Measurements from ENCODE around the gene OPCML. TPM values are rescaled to one million over a fixed set of nuclear protein-coding genes. Genes with fewer than 3 reads are reported as not detected.

Gene OPCML
- total RNA-seq, 1 experiment from 2014 or later: 0.58 TPM

DNA sequence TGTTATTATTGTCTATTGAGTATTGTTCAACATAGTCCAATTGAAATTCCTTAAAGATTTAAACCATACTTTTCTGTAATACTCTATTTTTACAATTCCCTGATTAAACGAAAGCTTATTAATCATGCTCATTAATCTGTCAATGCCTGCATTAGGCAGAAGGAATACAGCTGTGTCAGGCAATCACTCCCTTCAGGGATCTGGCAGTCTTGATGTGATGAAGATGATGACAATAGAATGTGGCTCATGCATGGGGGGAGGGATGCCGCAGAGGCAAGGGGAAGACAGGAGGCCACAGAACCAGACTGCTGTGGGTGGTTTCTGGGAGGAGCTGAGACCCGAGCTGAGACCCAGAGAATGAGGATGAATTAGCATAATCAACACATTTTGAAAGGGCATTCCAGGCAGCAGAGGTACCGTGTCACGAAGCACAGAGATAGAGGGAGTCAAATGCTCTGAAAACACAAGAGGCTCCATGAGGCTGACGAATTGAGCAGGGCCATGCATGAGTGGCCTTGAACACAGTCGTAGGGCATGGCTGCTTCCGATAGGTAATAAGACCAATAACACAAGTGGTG is 1075.5 kb downstream of the OPCML start:
- no peaks in the 10 kb centered on the region for H3K36me3 ChIP-seq
- no peak overlapping the region for H3K4me3 ChIP-seq
- H3K27ac ChIP-seq: no peak overlapping the region
- no peaks in the 10 kb centered on the region for H3K9me3 ChIP-seq (replicated peaks)
- no peaks in the 10 kb centered on the region for H3K4me1 ChIP-seq (replicated peaks)
- no peaks in the 10 kb centered on the region for H3K27me3 ChIP-seq (replicated peaks)
- no peak for DNase-seq (ENCODE audit: low read depth in 1 of 2, low spot score in 2 of 2)

DNA sequence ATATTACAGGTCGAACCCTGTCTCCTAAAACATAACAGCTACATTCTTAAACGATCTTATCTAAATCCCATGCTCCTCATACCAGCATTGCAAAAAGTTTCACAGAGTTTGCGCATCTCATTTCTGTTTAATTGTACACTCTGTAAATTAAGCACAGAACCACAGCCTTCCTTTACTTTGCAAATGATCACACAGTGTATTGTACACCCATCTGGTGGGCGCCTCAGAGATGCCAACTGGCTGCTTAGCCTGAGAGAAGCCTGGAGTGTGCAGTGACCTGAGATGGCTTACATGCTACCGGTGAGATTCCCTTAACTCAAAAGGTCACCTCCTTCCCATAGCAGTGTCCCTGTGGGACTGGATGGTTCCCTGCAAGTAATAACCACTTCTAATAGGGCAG is 1077.3 kb downstream of the OPCML start:
- Histone ChIP-seq H3K27ac (no peak overlapping the region), H3K27me3 (replicated peaks) (no peaks in the 10 kb centered on the region), H3K36me3 (no peaks in the 10 kb centered on the region), H3K9me3 (replicated peaks) (no peaks in the 10 kb centered on the region), H3K4me3 (no peak overlapping the region), H3K4me1 (replicated peaks) (no peaks in the 10 kb centered on the region)
- no peak for DNase-seq (ENCODE audit: low read depth in 1 of 2, low spot score in 2 of 2)

DNA sequence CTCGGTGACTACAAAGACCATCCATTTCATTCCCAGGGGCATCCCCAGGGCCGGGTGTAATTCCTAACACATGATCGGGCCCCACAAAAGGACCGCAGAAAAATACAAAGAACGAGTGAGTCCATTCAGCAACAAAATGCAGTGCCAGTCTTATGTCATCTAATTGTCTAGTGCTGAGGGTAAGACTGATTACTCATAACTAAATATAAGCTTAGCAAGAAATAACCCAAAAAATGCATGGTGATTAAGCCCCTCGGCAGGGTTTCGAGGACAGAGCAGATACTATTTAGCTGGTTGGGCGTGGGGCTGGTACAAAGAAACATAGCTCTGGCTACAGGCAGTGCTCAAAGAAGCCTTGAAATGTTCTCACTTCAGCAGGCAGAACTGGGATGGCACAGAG is 1078.9 kb downstream of the OPCML start:
- Histone ChIP-seq H3K9me3 (replicated peaks) (no peaks in the 10 kb centered on the region), H3K36me3 (no peaks in the 10 kb centered on the region), H3K27ac (no peak overlapping the region), H3K4me1 (replicated peaks) (no peaks in the 10 kb centered on the region), H3K4me3 (no peak overlapping the region), H3K27me3 (replicated peaks) (no peaks in the 10 kb centered on the region)
- DNase-seq (ENCODE audit: low read depth in 1 of 2, low spot score in 2 of 2): peak in 1 of 2 experiments; percentile 10

DNA sequence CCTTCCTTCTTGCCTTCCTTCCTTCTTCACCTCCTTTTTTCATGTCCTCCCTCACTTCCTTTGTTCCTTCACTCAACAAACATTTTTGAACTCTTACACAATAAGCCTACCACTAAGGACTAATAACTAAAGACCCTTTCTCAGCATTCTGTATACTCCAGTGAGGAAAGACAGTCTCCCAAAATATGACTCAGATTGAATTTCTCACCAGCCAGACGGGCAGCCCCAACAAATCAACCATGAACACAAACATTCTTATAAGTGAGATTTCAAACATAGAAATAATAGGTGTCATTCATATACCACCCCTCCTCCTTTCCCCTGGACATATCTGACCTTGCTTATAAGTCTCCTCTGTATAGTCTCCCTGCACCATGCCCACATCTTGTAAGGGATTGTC is 1079.7 kb downstream of the OPCML start:
- H3K27me3 ChIP-seq (replicated peaks): no peaks in the 10 kb centered on the region
- no peak overlapping the region for H3K27ac ChIP-seq
- H3K4me3 ChIP-seq: no peak overlapping the region
- H3K36me3 ChIP-seq: no peaks in the 10 kb centered on the region
- DNase-seq (ENCODE audit: low read depth in 1 of 2, low spot score in 2 of 2): no peak
- no peaks in the 10 kb centered on the region for H3K4me1 ChIP-seq (replicated peaks)
- no peaks in the 10 kb centered on the region for H3K9me3 ChIP-seq (replicated peaks)

DNA sequence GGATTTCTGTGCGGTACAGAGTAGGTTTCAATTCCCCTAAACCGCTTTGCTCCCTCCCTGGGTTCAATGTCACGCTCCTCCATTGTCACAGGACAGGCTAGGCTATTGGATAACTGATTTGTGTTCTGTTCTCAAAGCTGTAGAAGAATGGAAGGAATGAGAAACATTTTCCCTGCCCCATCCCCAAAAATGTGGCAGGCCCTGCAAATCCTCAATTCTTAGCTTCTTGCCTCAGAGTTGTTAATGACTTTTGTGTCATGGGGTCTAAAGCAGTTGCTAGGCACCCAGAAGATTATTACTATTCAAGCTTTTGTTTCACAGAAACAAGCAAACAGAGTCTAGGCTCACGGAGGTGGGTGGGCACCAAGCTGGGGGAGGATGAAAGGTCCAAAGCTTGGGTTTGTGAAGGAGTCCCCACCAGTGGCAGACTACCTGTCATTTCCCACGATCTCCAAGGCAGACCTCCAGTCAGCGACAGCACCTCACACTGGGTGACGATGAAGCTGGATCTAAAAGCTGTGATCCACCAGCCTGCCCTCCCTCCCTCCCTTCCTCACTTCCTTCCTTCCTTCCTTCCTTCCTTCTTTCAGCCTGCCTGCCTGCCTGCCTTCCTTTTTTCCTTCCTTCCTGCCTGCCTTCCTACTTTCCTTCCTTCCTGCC is 1080.2 kb downstream of the OPCML start:
- H3K36me3 ChIP-seq: no peaks in the 10 kb centered on the region
- no peaks in the 10 kb centered on the region for H3K27me3 ChIP-seq (replicated peaks)
- no peak for DNase-seq (ENCODE audit: low read depth in 1 of 2, low spot score in 2 of 2)
- no peaks in the 10 kb centered on the region for H3K4me1 ChIP-seq (replicated peaks)
- no peaks in the 10 kb centered on the region for H3K9me3 ChIP-seq (replicated peaks)
- H3K27ac ChIP-seq: no peak overlapping the region
- H3K4me3 ChIP-seq: no peak overlapping the region

DNA sequence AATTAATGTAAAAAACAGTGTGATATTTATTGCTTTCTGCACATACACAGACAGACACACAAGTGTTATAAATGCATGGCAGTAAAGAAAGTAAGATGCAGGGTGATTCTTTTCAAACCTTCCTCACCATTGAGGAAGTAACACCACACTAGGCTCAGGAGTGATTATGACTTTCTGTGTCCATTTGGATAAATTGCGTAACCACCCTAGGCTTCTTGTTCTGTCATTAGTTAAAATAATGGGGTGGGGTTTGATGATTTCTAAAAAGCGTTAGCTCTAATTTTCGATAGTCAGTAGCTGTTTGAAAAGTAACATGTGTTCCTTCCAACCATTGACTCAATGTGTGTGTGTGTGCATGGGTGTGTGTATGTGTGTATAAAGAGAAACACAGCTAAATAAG is 1081.7 kb downstream of the OPCML start:
- no peaks in the 10 kb centered on the region for H3K9me3 ChIP-seq (replicated peaks)
- H3K4me1 ChIP-seq (replicated peaks): no peaks in the 10 kb centered on the region
- H3K4me3 ChIP-seq: no peak overlapping the region
- no peak for DNase-seq (ENCODE audit: low read depth in 1 of 2, low spot score in 2 of 2)
- H3K36me3 ChIP-seq: no peaks in the 10 kb centered on the region
- no peaks in the 10 kb centered on the region for H3K27me3 ChIP-seq (replicated peaks)
- no peak overlapping the region for H3K27ac ChIP-seq

DNA sequence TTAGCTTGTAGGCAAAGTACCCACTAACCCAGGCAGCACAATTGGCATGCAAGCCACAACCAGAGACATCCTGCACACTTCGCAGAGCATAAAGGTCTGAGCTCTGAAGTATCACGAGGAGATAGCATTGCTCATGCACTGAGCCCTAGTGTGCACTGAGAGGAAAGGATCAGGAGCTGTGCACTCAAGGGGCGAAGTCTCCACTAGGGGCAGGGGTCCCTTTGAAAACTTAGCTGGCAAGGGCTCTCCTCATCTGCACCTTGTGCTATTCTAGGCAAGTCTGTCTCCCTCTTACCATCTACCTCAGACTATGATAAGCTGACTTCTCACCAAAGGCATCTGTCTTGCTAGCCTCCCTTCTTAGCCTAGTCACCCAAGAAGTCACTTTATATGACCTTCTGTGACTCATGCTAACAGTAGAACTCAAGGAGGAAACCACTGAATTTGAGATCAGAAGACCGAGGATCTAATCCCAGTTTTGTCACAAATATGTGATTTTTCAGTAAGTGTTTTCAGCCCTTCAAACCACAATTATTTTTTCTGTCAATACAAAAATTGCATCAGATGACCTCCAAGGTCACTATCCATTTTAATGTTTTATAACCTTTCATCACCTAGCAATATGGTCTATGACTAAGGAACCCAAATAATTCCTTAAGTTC is 1083.8 kb downstream of the OPCML start:
- DNase-seq (ENCODE audit: low read depth in 1 of 2, low spot score in 2 of 2): no peak
- H3K27me3 ChIP-seq (replicated peaks): no peaks in the 10 kb centered on the region
- no peaks in the 10 kb centered on the region for H3K4me1 ChIP-seq (replicated peaks)
- no peaks in the 10 kb centered on the region for H3K9me3 ChIP-seq (replicated peaks)
- no peak overlapping the region for H3K27ac ChIP-seq
- H3K36me3 ChIP-seq: no peaks in the 10 kb centered on the region
- no peak overlapping the region for H3K4me3 ChIP-seq

DNA sequence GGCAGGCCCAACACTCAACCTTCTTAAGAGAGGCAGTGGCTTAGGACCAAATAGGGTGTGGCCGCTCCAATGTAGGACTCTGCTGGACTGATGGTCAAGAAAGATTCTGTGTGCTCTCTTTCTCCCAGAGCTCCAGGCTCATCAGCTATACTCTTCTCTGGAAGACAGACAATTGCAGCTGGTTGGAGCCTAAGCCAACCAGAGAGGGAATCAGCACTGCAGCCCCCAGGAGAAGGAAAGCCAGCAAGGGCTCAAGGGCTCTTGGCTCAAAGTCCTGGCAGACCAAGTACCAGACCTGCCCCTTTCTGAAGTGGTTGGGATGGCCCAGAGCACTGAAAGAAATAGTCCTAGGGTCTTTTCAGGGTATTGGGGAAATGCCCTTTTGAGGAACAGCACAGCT is 1084.5 kb downstream of the OPCML start:
- H3K36me3 ChIP-seq: no peaks in the 10 kb centered on the region
- H3K9me3 ChIP-seq (replicated peaks): no peaks in the 10 kb centered on the region
- no peaks in the 10 kb centered on the region for H3K27me3 ChIP-seq (replicated peaks)
- H3K4me3 ChIP-seq: no peak overlapping the region
- no peak overlapping the region for H3K27ac ChIP-seq
- DNase-seq (ENCODE audit: low read depth in 1 of 2, low spot score in 2 of 2): no peak
- no peaks in the 10 kb centered on the region for H3K4me1 ChIP-seq (replicated peaks)

DNA sequence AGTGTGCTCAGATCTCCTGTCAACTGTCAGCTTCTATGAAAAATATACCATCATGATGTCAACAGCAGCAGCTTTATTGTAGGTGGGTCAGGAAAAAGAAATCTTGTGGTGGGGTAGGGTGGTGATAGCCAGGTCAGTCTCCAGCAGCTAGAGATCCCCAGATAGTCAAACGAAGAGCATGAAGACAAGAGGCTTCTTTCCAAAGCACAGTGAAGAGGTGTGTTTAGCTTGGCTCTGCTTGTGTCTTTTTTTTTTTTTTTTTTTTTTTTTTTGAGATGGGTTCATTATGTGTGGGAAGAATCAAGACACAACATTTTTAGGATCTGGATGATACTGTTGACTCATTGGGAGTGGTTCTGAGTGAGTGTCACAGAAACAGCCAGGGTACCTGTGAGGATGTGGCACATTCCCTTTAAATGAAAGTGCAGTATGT is 1086.4 kb downstream of the OPCML start:
- no peaks in the 10 kb centered on the region for H3K4me1 ChIP-seq (replicated peaks)
- H3K27me3 ChIP-seq (replicated peaks): no peaks in the 10 kb centered on the region
- H3K9me3 ChIP-seq (replicated peaks): no peaks in the 10 kb centered on the region
- no peak overlapping the region for H3K27ac ChIP-seq
- no peak for DNase-seq (ENCODE audit: low read depth in 1 of 2, low spot score in 2 of 2)
- H3K36me3 ChIP-seq: no peaks in the 10 kb centered on the region
- H3K4me3 ChIP-seq: no peak overlapping the region

DNA sequence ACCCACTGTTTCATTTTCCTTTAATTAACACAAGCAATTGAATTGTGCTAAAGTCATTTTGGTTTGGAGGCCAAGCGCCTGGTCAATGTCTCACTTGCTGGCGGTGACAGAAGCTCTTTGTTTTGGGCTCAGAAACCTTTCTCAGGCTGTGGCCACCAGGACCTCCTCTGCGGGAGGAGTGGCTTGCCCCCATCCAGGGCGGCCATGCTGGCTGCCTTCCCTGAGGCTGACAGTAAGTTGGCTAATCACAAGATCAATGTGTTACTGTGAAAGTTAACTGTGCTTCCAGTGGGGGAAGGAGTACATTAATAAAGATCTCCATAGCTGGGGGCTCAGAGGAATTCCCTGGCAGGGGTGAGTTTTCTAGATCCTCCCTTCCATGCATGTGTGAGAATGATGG is 1087.4 kb downstream of the OPCML start:
- Histone ChIP-seq H3K9me3 (replicated peaks) (no peaks in the 10 kb centered on the region), H3K4me1 (replicated peaks) (no peaks in the 10 kb centered on the region), H3K36me3 (no peaks in the 10 kb centered on the region), H3K27me3 (replicated peaks) (no peaks in the 10 kb centered on the region), H3K4me3 (no peak overlapping the region), H3K27ac (no peak overlapping the region)
- DNase-seq (ENCODE audit: low read depth in 1 of 2, low spot score in 2 of 2): no peak

DNA sequence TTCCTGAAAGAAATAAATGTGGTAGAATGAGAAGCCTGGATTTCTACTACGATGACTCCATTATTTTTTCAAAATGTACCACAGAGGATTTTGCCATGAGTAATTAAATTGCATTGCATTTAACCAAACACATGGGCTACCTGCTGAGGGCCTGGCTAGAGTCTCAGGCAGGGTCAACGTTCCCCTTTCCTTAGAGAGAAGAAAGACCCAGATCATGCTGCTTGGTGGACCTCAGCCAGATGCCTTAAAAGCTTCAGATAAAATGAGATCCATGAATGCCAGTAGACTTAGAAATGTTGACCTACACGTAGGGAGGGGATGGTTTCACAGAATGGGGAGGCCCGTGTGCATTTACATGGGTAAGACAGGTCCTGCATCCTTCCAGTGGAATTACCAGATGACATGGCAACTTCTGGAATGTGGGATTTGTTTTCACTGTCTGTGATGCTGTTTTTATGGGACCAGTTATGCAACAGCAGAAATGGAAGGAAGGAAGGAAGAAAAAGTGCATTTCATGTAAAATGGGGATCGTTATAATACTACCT is 1092.5 kb downstream of the OPCML start:
- Histone ChIP-seq H3K4me1 (replicated peaks) (no peaks in the 10 kb centered on the region), H3K4me3 (no peak overlapping the region), H3K27ac (no peak overlapping the region), H3K36me3 (no peaks in the 10 kb centered on the region), H3K9me3 (replicated peaks) (no peaks in the 10 kb centered on the region), H3K27me3 (replicated peaks) (no peaks in the 10 kb centered on the region)
- no peak for DNase-seq (ENCODE audit: low read depth in 1 of 2, low spot score in 2 of 2)

DNA sequence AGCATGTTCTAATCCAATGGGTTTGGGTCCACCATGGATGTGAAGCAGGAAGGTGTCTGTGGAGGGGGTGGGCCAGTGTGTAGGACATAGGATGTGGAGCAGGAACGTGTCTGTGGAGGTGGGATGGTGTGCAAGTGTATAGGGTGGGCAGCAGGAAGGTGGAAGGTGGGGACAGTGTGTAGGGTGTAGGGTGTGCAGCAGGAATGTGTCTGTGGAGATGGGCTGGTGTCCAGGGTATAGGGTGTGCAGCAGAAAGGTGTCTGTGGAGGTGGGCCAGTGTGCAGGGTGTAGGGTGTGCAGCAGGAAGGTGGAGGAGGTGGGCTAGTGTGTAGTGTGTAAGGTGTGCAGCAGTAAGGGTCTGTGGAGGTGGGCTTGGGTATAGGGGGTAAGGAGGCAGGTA is 1093.9 kb downstream of the OPCML start:
- H3K9me3 ChIP-seq (replicated peaks): no peaks in the 10 kb centered on the region
- no peak overlapping the region for H3K4me3 ChIP-seq
- H3K27me3 ChIP-seq (replicated peaks): no peaks in the 10 kb centered on the region
- no peaks in the 10 kb centered on the region for H3K4me1 ChIP-seq (replicated peaks)
- H3K36me3 ChIP-seq: no peaks in the 10 kb centered on the region
- H3K27ac ChIP-seq: no peak overlapping the region
- DNase-seq (ENCODE audit: low read depth in 1 of 2, low spot score in 2 of 2): no peak

DNA sequence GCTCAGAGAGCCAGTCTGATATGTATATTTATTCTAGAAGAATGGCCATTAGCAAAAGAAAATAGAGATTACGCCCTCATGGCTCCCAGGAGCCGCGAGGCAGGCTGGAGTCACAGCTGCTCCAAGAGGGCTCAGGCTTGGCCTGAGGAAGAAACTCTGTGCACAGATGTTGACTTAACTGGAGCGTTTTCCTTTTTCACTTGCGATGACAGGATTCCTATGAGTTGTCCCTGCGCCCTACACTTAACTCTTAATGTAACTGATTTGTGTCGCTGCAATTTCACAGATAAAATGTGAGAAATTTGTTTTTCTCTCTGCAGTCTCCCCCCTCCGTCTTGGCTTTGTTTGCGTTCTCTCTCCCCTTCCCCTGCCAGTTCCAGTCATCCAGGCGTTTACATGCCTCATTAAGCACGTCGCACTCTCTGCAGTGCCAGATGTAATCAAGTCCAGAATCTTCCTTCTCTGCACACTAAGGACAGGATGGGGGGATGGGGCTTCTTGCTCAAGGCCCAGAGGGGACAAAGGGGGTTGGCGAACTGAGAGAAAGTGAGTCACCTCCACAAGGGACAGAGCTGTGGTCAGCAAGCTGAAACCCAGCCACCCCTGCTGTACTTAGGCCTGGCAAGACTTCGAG is 1101.8 kb downstream of the OPCML start:
- H3K9me3 ChIP-seq (replicated peaks): no peaks in the 10 kb centered on the region
- H3K4me3 ChIP-seq: no peak overlapping the region
- no peaks in the 10 kb centered on the region for H3K4me1 ChIP-seq (replicated peaks)
- H3K36me3 ChIP-seq: no peaks in the 10 kb centered on the region
- no peaks in the 10 kb centered on the region for H3K27me3 ChIP-seq (replicated peaks)
- H3K27ac ChIP-seq: no peak overlapping the region
- no peak for DNase-seq (ENCODE audit: low read depth in 1 of 2, low spot score in 2 of 2)

DNA sequence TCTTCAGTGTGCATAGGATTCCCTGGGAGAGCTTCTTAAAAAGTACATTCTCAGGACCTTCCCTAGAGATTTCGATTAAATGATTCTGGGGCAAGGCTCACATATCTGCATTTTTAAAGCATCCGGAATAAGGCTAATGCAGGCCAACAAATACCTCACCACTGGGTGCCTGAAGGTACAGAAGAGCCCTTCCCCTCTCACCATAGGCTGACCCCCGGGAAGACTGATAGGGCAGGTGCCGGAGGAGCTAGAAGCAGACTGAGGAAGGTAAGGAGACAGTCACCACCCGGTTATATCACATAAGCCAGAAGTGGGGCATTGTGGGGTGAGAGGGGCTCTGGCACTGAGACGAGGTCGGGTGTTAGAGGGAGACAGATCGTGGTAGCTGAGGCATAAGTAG is 1102.6 kb downstream of the OPCML start:
- Histone ChIP-seq H3K27me3 (replicated peaks) (no peaks in the 10 kb centered on the region), H3K4me3 (no peak overlapping the region), H3K36me3 (no peaks in the 10 kb centered on the region), H3K27ac (no peak overlapping the region), H3K9me3 (replicated peaks) (no peaks in the 10 kb centered on the region), H3K4me1 (replicated peaks) (no peaks in the 10 kb centered on the region)
- no peak for DNase-seq (ENCODE audit: low read depth in 1 of 2, low spot score in 2 of 2)
